Measurements from ENCODE around the gene TEX51. TPM values are rescaled to one million over a fixed set of nuclear protein-coding genes. Genes with fewer than 3 reads are reported as not detected.

TEX51 gene
- total and polyA plus RNA-seq, 8 donors = not detected

DNA sequence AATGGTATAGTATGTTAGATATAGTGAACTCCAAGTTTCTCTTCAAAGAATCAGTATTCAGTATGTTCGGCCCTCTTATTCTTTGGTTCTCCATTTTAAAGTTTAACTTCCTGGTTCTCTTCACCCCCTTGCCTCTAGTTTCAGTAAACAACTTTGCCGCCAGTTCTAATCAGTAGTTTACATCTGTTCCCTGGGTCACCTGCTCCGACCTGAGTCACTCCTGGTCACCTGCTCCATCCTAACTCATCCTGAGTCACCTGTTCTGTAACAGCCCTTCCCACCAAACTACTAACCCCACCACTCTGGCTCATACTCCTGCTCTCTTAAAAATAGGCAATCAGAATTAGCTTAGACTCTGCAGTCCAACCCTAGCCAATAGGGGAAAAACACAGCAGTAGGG, 23.7 kb upstream of the TEX51 start:
- H3K27me3 ChIP-seq = no peaks in the 10 kb centered on the region
- 49 to 54% methylated on average over 3 of the region's 3 CpGs for WGBS, 2 donors
- DNase-seq (no peak), ATAC-seq (no peak), FAIRE-seq (no peak)
- H3K27ac ChIP-seq = no peak overlapping the region
- intact Hi-C loops (cut with DNase I) = no loop called here
- TF ChIP-seq, protein P1, sequence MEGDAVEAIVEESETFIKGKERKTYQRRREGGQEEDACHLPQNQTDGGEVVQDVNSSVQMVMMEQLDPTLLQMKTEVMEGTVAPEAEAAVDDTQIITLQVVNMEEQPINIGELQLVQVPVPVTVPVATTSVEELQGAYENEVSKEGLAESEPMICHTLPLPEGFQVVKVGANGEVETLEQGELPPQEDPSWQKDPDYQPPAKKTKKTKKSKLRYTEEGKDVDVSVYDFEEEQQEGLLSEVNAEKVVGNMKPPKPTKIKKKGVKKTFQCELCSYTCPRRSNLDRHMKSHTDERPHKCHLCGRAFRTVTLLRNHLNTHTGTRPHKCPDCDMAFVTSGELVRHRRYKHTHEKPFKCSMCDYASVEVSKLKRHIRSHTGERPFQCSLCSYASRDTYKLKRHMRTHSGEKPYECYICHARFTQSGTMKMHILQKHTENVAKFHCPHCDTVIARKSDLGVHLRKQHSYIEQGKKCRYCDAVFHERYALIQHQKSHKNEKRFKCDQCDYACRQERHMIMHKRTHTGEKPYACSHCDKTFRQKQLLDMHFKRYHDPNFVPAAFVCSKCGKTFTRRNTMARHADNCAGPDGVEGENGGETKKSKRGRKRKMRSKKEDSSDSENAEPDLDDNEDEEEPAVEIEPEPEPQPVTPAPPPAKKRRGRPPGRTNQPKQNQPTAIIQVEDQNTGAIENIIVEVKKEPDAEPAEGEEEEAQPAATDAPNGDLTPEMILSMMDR (IDR thresholded peaks at IDR 0.05) = no peak
- H3K4me3 ChIP-seq = no peak overlapping the region
- no peaks in the 10 kb centered on the region for H3K4me1 ChIP-seq
- no peaks in the 10 kb centered on the region for H3K9me3 ChIP-seq
- no peaks in the 10 kb centered on the region for H3K36me3 ChIP-seq

DNA sequence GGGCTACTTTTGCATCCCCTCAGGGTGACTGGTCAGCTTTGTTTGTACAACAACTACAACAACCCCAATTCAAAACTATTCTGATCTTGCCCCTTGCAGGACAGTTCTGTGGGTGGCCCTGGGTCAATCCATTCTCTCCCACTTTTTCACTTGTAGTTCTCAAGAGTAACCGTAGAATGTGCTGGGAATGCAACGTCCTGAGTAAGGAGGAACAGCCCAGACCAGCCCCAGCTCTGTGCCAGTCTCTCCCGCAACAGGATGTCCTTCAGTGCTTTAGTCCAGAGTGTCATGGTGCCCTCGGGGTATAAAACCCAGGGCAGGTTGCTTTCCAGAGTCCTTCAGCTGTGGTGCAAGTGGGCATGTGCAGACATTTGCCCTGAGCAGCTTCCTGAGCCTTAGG, 22.1 kb upstream of the TEX51 start:
- Histone ChIP-seq H3K4me3 (no peak overlapping the region), H3K9me3 (no peaks in the 10 kb centered on the region), H3K36me3 (no peaks in the 10 kb centered on the region), H3K27ac (no peak overlapping the region), H3K4me1 (no peaks in the 10 kb centered on the region), H3K27me3 (no peaks in the 10 kb centered on the region)
- intact Hi-C loops (cut with DNase I) = no loop called here
- ATAC-seq = no peak
- TF ChIP-seq, protein P1 (IDR thresholded peaks at IDR 0.05) = no peak
- DNase-seq = no peak
- WGBS, 2 donors = 60 to 67% methylated on average over 4 of the region's 4 CpGs
- no peak for FAIRE-seq

DNA sequence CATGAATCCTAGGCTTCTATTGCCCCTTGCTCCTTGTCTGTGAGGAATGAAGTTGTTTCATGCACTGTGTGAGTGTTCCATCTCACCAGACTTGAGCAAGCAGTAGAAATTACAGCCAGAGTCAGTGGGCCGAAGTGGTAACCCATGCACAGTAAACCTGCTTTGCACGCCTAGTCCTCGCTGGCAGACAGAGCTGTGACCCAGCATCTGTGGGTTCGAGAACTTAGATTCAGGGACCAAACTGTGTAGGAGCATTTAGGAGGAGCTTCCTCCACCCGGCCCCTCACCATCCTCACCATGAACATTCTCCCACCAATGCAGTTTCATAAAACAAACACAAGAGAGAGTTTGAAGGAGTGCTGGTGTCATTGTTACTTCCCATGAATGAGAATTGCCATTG, 21.6 kb upstream of the TEX51 start:
- 71 to 91% methylated on average over 5 of the region's 5 CpGs for whole genome bisulfite sequencing, 2 donors
- Histone ChIP-seq H3K27me3 (no peaks in the 10 kb centered on the region), H3K4me1 (no peaks in the 10 kb centered on the region), H3K4me3 (no peak overlapping the region), H3K36me3 (no peaks in the 10 kb centered on the region), H3K27ac (no peak overlapping the region), H3K9me3 (no peaks in the 10 kb centered on the region)
- ATAC-seq (no peak), FAIRE-seq (no peak), DNase-seq (no peak)
- intact Hi-C loops (cut with DNase I) = no loop called here
- TF ChIP-seq, protein P1 (IDR thresholded peaks at IDR 0.05) = no peak

DNA sequence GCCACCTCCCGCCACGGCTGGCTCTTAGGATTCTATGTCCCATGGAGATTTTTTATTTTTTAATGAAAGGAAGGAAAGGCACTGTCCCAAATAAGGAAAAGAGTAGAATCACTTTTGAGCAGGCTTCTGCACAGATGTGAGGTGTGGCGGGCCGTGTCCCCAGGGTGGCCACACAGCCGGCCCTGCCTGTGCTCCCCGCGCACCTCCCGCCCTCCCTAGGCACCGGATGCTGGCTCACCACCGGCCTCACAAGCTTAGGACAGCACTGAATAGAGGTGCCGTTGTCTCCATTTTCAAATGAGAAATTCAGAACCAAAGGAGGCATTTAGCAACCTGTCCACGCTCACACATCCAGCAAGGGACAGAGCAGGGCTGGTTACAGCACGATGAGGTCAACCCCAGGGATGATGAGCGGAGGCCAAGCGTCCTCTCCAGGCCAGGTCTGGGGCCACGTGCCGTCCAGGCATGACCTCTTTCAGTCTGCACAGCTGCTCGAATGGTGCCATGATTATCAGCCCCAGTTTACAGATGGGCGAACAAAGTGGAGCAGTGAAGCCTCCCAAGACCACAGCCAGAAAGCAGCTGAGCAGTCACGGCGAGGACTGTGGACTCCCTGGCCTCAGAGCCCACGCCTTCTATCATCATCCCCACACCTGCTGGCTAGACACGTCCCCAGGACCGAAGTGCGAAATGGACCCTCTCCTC, 20.7 kb upstream of the TEX51 start:
- Histone ChIP-seq H3K27me3 (no peaks in the 10 kb centered on the region), H3K4me3 (no peak overlapping the region), H3K4me1 (no peaks in the 10 kb centered on the region), H3K27ac (no peak overlapping the region), H3K9me3 (no peaks in the 10 kb centered on the region), H3K36me3 (no peaks in the 10 kb centered on the region)
- intact Hi-C loops (cut with DNase I) = no loop called here
- ATAC-seq = no peak
- 75 to 85% methylated on average over 25 of the region's 25 CpGs for WGBS, 2 donors
- no peak for DNase-seq
- FAIRE-seq = no peak
- TF ChIP-seq, protein P1 (IDR thresholded peaks at IDR 0.05) = no peak

DNA sequence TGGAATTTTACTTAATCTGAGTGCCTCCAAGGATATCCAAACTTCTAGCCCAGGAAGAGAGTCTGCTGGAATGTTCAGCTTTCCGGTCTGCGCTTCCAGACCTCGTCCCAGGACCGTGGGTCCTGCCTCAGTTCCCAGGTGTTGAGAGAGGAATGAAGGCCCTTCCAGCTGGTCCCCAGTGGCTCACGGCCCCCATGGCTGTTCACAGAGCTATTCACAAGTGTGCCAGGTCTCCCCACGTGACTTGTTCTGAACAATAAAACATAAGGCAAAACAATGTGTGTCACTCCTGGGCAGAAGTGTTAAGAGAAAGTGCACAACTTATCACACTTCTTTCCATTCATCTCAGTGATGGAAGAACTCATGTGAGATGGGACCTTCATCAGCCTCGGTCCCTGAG, 20.1 kb upstream of the TEX51 start:
- WGBS, 2 donors = 60 to 70% methylated on average over 7 of the region's 7 CpGs
- Histone ChIP-seq H3K36me3 (no peaks in the 10 kb centered on the region), H3K9me3 (no peaks in the 10 kb centered on the region), H3K27ac (no peak overlapping the region), H3K4me1 (no peaks in the 10 kb centered on the region), H3K27me3 (no peaks in the 10 kb centered on the region), H3K4me3 (no peak overlapping the region)
- no peak for ATAC-seq
- TF ChIP-seq, protein P1 (IDR thresholded peaks at IDR 0.05) = no peak
- intact Hi-C loops (cut with DNase I) = no loop called here
- DNase-seq = no peak
- FAIRE-seq = no peak

Data from pancreas (tissue), 10 donors.